ENCODE results near the gene FLOT1. TPM values are rescaled to one million over a fixed set of nuclear protein-coding genes. Genes with fewer than 3 reads are reported as not detected.

Gene FLOT1
- total RNA-seq, 1 donor: 101 TPM

DNA sequence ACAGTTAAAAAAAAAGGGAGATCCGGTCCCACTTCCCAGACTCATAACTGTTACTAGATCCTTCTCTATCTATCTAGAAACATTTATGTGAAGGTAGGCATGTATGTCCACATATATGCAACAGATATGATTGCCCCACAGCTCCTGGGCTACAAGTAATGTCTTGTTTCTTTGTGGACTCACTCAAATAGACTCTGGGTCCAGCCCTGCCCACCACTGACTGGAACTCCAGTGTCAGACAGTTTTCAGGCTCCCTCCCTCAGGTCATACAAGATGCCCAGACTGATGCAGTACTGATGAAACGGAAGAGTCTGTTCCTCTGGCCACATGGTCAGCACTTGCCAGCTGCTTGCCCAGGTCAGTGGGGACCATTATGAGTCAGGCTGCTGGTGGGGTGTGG lies 32.6 kb upstream of the FLOT1 start:
- H3K4me3 ChIP-seq (ENCODE audit: insufficient read depth, low read length): no peak overlapping the region
- no peak for DNase-seq (ENCODE audit: insufficient read length, low spot score, missing footprints)
- peaks cover 26% of the 10 kb centered on the region for H3K4me1 ChIP-seq (ENCODE audit: insufficient read depth, low read length)
- no peaks in the 10 kb centered on the region for H3K27me3 ChIP-seq (ENCODE audit: insufficient read depth, low read length)
- H3K79me2 ChIP-seq (ENCODE audit: insufficient read depth, low read length): no peaks in the 10 kb centered on the region
- H3K9me3 ChIP-seq (ENCODE audit: low read depth, low read length): no peaks in the 10 kb centered on the region
- H3K27ac ChIP-seq (ENCODE audit: low read depth, low read length): no peak overlapping the region
- no peak overlapping the region for H3K4me2 ChIP-seq (ENCODE audit: insufficient read depth, low read length)
- no peak for TF ChIP-seq CTCF (IDR thresholded peaks at IDR 0.05; ENCODE audit: extremely low read depth, low read depth, low read length)
- no peaks in the 10 kb centered on the region for H4K20me1 ChIP-seq (ENCODE audit: insufficient read depth, low read length)
- H2AFZ ChIP-seq (ENCODE audit: low read length): no peak overlapping the region
- no peaks in the 10 kb centered on the region for H3K36me3 ChIP-seq (ENCODE audit: insufficient read depth, low read length)

DNA sequence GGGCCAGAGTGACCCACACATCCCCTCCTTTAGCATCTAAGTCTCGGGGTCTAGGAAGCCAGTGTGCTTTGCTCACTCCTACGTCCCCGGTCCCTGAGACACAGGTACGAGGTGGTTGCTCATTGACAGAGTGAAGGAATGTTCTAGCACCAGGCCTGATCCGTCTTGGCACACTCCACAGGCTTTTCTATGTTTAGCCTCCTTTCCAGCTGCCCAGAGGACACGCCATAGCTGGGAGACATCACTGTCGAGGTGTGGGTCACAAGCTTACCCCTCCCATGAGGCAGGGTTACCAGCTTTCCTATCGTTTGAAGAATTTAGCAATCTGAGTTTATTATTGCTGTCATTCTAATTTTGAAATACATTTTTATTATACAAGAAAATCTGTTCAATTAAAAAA lies 32.2 kb upstream of the FLOT1 start:
- H3K79me2 ChIP-seq (ENCODE audit: insufficient read depth, low read length): no peaks in the 10 kb centered on the region

GRCh38 chr6:30770592-30770991 lies 28.1 kb upstream of the FLOT1 start:
- Histone ChIP-seq H3K4me2 (ENCODE audit: insufficient read depth, low read length) (no peak overlapping the region), H3K79me2 (ENCODE audit: insufficient read depth, low read length) (no peaks in the 10 kb centered on the region), H3K4me1 (ENCODE audit: insufficient read depth, low read length) (peaks cover 26% of the 10 kb centered on the region), H3K4me3 (ENCODE audit: insufficient read depth, low read length) (no peak overlapping the region), H3K27me3 (ENCODE audit: insufficient read depth, low read length) (no peaks in the 10 kb centered on the region), H4K20me1 (ENCODE audit: insufficient read depth, low read length) (no peaks in the 10 kb centered on the region), H3K9me3 (ENCODE audit: low read depth, low read length) (no peaks in the 10 kb centered on the region), H3K27ac (ENCODE audit: low read depth, low read length) (peak overlapping the region; percentile 99), H2AFZ (ENCODE audit: low read length) (peak overlapping the region; percentile 48), H3K36me3 (ENCODE audit: insufficient read depth, low read length) (no peaks in the 10 kb centered on the region)
- DNase-seq (ENCODE audit: insufficient read length, low spot score, missing footprints): no peak
- no peak for TF ChIP-seq CTCF (IDR thresholded peaks at IDR 0.05; ENCODE audit: extremely low read depth, low read depth, low read length)

More for the DNA sequence above, 32.2 kb upstream of the FLOT1 start:
- H3K4me1 ChIP-seq (ENCODE audit: insufficient read depth, low read length): peaks cover 26% of the 10 kb centered on the region
- DNase-seq (ENCODE audit: insufficient read length, low spot score, missing footprints): no peak
- H2AFZ ChIP-seq (ENCODE audit: low read length): peak overlapping the region; percentile 13
- no peak overlapping the region for H3K4me3 ChIP-seq (ENCODE audit: insufficient read depth, low read length)
- no peaks in the 10 kb centered on the region for H4K20me1 ChIP-seq (ENCODE audit: insufficient read depth, low read length)
- no peak overlapping the region for H3K27ac ChIP-seq (ENCODE audit: low read depth, low read length)
- no peaks in the 10 kb centered on the region for H3K9me3 ChIP-seq (ENCODE audit: low read depth, low read length)
- no peaks in the 10 kb centered on the region for H3K27me3 ChIP-seq (ENCODE audit: insufficient read depth, low read length)
- no peaks in the 10 kb centered on the region for H3K36me3 ChIP-seq (ENCODE audit: insufficient read depth, low read length)
- TF ChIP-seq CTCF (IDR thresholded peaks at IDR 0.05; ENCODE audit: extremely low read depth, low read depth, low read length): no peak
- no peak overlapping the region for H3K4me2 ChIP-seq (ENCODE audit: insufficient read depth, low read length)

GRCh38 chr6:30769853-30770524 lies 27.5 kb upstream of the FLOT1 start:
- Histone ChIP-seq H3K36me3 (ENCODE audit: insufficient read depth, low read length) (no peaks in the 10 kb centered on the region), H3K9me3 (ENCODE audit: low read depth, low read length) (no peaks in the 10 kb centered on the region), H3K4me2 (ENCODE audit: insufficient read depth, low read length) (peak overlapping the region; percentile 74), H3K79me2 (ENCODE audit: insufficient read depth, low read length) (no peaks in the 10 kb centered on the region), H3K27me3 (ENCODE audit: insufficient read depth, low read length) (no peaks in the 10 kb centered on the region), H2AFZ (ENCODE audit: low read length) (peak overlapping the region; percentile 48), H3K4me1 (ENCODE audit: insufficient read depth, low read length) (peaks cover 26% of the 10 kb centered on the region), H4K20me1 (ENCODE audit: insufficient read depth, low read length) (no peaks in the 10 kb centered on the region), H3K4me3 (ENCODE audit: insufficient read depth, low read length) (no peak overlapping the region), H3K27ac (ENCODE audit: low read depth, low read length) (peak overlapping the region; percentile 99)
- DNase-seq (ENCODE audit: insufficient read length, low spot score, missing footprints): peak; percentile 69
- no peak for TF ChIP-seq CTCF (IDR thresholded peaks at IDR 0.05; ENCODE audit: extremely low read depth, low read depth, low read length)

All from osteoblast (primary cell).